GM12878 (cell line): ENCODE measurements around the gene DHDH. TPM values are rescaled to one million over a fixed set of nuclear protein-coding genes. Genes with fewer than 3 reads are reported as not detected.

Source experiments
- ATAC-seq: fragments of 200-7000 bp; cut with Tn5 transposase; 3 replicates; pipeline ENCODE4 v1.9.1; 2020; ENCODE audit warnings: mild to moderate bottlenecking, moderate library complexity
- BruUV-seq: library from RNA; stranded (reverse); fragments of 400-500 nt; replicated peaks from 2 replicates; lab custom pipeline; 2021; lab: Mats Ljungman, UMichigan
- CTCF ChIA-PET: fragments of 300-600 bp; sonication (Branson Sonifier 250); formaldehyde crosslinking; extraction: SDS; loops from one replicate; lab custom pipeline; 2021; ENCODE audit warnings: inconsistent platforms; lab: Yijun Ruan, JAX
- POLR2A ChIA-PET: fragments of 350-600 bp; formaldehyde crosslinking; extraction: SDS; loops from one replicate; lab custom pipeline; 2021; ENCODE audit warnings: inconsistent platforms; lab: Charles Lee
- RAD21 ChIA-PET: fragments of 300-600 bp; sonication (Branson Sonifier 250); formaldehyde crosslinking; loops from one replicate; lab custom pipeline; 2023; ENCODE audit warnings: antibody characterized with exemption; ENCODE audit not compliant: unreplicated experiment; lab: Charles Lee
- SMC1A ChIA-PET: fragments of 300-600 bp; sonication (Branson Sonifier 250); formaldehyde crosslinking; loops from one replicate; lab custom pipeline; 2023; ENCODE audit not compliant: unreplicated experiment, uncharacterized antibody; lab: Charles Lee
- DNase-seq: peaks from one replicate; pipeline ENCODE4 v3.0.0-alpha.2; 2011; ENCODE audit warnings: low read depth, low spot score
- FAIRE-seq: peaks from 3 replicates; lab custom pipeline; 2011; peaks lifted over from hg19 to GRCh38; lab: Jason Lieb, UNC
- H2AFZ ChIP-seq: 2 replicates; pipeline ENCODE4 v1.6.0; 2011; ENCODE audit warnings: low read depth, low read length, control low read depth; ENCODE audit not compliant: control insufficient read depth
- H3K27ac ChIP-seq: 2 replicates; pipeline ENCODE4 v1.5.1; 2011; ENCODE audit warnings: control low read depth; ENCODE audit not compliant: control insufficient read depth, insufficient read depth
- H3K27me3 ChIP-seq, 2 experiments: replicated peaks in 1 of 2; 2 replicates each; pipeline versions ENCODE4 v1.6.0 to v1.6.1; 2011; ENCODE audit warnings: low read length in 1 of 2; ENCODE audit not compliant: control insufficient read depth in 2 of 2, insufficient read depth in 2 of 2
- H3K36me3 ChIP-seq, 2 experiments: 2 replicates each; pipeline ENCODE4 v1.5.1; 2011; ENCODE audit warnings: low read length in 1 of 2; ENCODE audit not compliant: control insufficient read depth in 2 of 2, insufficient read depth in 2 of 2
- H3K4me1 ChIP-seq: 2 replicates; pipeline ENCODE4 v1.6.1; 2011; ENCODE audit warnings: mild to moderate bottlenecking, low read length, moderate library complexity, mixed read lengths; ENCODE audit not compliant: control insufficient read depth, insufficient read depth
- H3K4me2 ChIP-seq: 2 replicates; pipeline ENCODE4 v1.6.0; 2011; ENCODE audit warnings: control low read depth; ENCODE audit not compliant: control insufficient read depth, insufficient read depth
- H3K4me3 ChIP-seq: fragments of 200-600 bp; sonication (generic); 2 replicates; pipeline ENCODE4 v1.5.1; 2016
- H3K79me2 ChIP-seq: 2 replicates; pipeline ENCODE4 v1.6.0; 2011; ENCODE audit warnings: low read length; ENCODE audit not compliant: control insufficient read depth, insufficient read depth
- H3K9ac ChIP-seq: 2 replicates; pipeline ENCODE4 v1.8.0; 2011; ENCODE audit warnings: low read length, control low read depth, mixed read lengths; ENCODE audit not compliant: control insufficient read depth, insufficient read depth
- H3K9me3 ChIP-seq: replicated peaks from 3 replicates; pipeline ENCODE4 v1.5.1; 2011; ENCODE audit warnings: mild to moderate bottlenecking, low read length; ENCODE audit not compliant: control insufficient read depth, insufficient read depth
- H4K20me1 ChIP-seq: 2 replicates; pipeline ENCODE4 v1.6.0; 2011; ENCODE audit not compliant: control insufficient read depth, insufficient read depth
- FOXK2 ChIP-seq: fragments of 450-650 bp; IDR thresholded peaks from 2 replicates; pipeline ENCODE4 v1.6.1; 2017; ENCODE audit warnings: mild to moderate bottlenecking, moderate library complexity
- HCFC1 ChIP-seq: fragments of 150-350 bp; IDR thresholded peaks from 2 replicates; pipeline ENCODE4 v1.6.1; 2014; ENCODE audit warnings: low read length
- HDAC2 ChIP-seq: fragments of 200-600 bp; sonication (generic); IDR thresholded peaks from 2 replicates; pipeline ENCODE4 v1.6.1; 2017
- MTA3 ChIP-seq: IDR thresholded peaks from 2 replicates; pipeline ENCODE4 v1.6.1; 2012; ENCODE audit warnings: low read length, inconsistent platforms, borderline replicate concordance
- PRDM15 ChIP-seq: fragments of 450-650 bp; formaldehyde crosslinking; IDR thresholded peaks from 2 replicates; pipeline ENCODE4 v1.4.0; 2020; ENCODE audit warnings: mild to moderate bottlenecking, moderate library complexity
- STAT3 ChIP-seq: IDR thresholded peaks from 2 replicates; pipeline ENCODE4 v1.6.1; 2011; ENCODE audit warnings: low read depth, low read length, improper control_type of control experiment
- SUPT20H ChIP-seq: IDR thresholded peaks from 2 replicates; pipeline ENCODE4 v1.6.1; 2011; ENCODE audit warnings: low read depth, mild to moderate bottlenecking, low read length, moderate library complexity, borderline replicate concordance; ENCODE audit not compliant: control insufficient read depth
- WGBS: methylation state at CpG from one replicate; pipeline ENCODE4 v1.1.6; 2016; ENCODE audit warnings: low lambda C conversion rate; ENCODE audit not compliant: insufficient replicate concordance, insufficient coverage; ENCODE audit errors: missing lambda C conversion rate; 5-methylcytosine and 5-hydroxymethylcytosine counted together
- in situ Hi-C: fragments of 300-500 bp; cut with MboI; formaldehyde crosslinking; loops from 9 replicates; pipeline ENCODE4 v1.14.3; 2018; ENCODE audit warnings: mixed read lengths
- intact Hi-C: fragments of 100-400 bp; cut with micrococcal nuclease; formaldehyde crosslinking; loops from one replicate; pipeline ENCODE4 v1.14.2; 2022; ENCODE audit not compliant: unreplicated experiment
- polyA plus RNA-seq, 11 experiments: library from polyadenylated mRNA; depleted of rRNA in 4 of 11; unstranded in 6 of 11; stranded (reverse) in 5 of 11; fragments of >200 nt; fragmentation: Nextera tagmentation in 4 of 11; fragmentation: Illumina TruSeq in 1 of 11; extraction: Ambion mirVana in 4 of 11; extraction: Trizol in 1 of 11; gene quantifications; 1 replicate in 1 of 11; 2 replicates in 10 of 11; pipeline versions ENCODE4 v1.2.1 to v1.2.3, GENCODE V29; 2011 to 2016; ENCODE audit warnings: inconsistent platforms in 2 of 11, missing spikeins in 2 of 11, low read depth in 1 of 11
- total RNA-seq, 4 experiments: library from RNA; depleted of rRNA in 3 of 4; stranded (reverse); fragments of >200 nt in 3 of 4; fragmentation: Illumina TruSeq in 1 of 4; extraction: Trizol in 1 of 4; gene quantifications; 2 replicates each; pipeline versions ENCODE4 v1.2.1 to v1.2.3, GENCODE V29; 2013 to 2021

Gene DHDH
- total and polyA plus RNA-seq, 10 of the 15 experiments (the other 5 are each of a cell fraction or from before 2014, with no cell fraction given) = 0.13 to 0.21 (median 0.15) TPM; not detected in 7

- H3K4me2 ChIP-seq = no peak overlapping the region
- in situ Hi-C loops (no loop called here), intact Hi-C loops (no loop called here)
- BruUV-seq = no TSS peak
- H3K79me2 ChIP-seq = no peaks in the 10 kb centered on the region
- ChIA-PET CTCF (no interaction called here), POLR2A (interaction anchor here (0.6 kb wide), 1 partner anchor 1373 kb away, joined by 4 read pairs; no protein-coding TSS in a partner anchor), RAD21 (no interaction called here), SMC1A (interaction anchor here (0.6 to 1.1 kb wide), 2 partner anchors 10 to 311 kb away, joined by 3 read pairs; no protein-coding TSS in a partner anchor)
- H3K27me3 ChIP-seq = no peaks in the 10 kb centered on the region
- H3K4me1 ChIP-seq = no peaks in the 10 kb centered on the region
- peaks cover 10% of the 10 kb centered on the region; the same call in 1 of the 3 replicates for H3K9me3 ChIP-seq
- TF ChIP-seq MTA3 (no peak), SUPT20H (no peak), HDAC2 (no peak), PRDM15 (CRISPR knock-in tag) (no peak), FOXK2 (no peak), HCFC1 (no peak), STAT3 (no peak)
- FAIRE-seq = no peak
- no peak overlapping the region for H3K4me3 ChIP-seq
- no peaks in the 10 kb centered on the region for H3K36me3 ChIP-seq
- no peak for DNase-seq
- H4K20me1 ChIP-seq = no peaks in the 10 kb centered on the region
- H3K9ac ChIP-seq = no peak overlapping the region
- ATAC-seq = no peak
- WGBS = 65% methylated on average over 6 of the region's 6 CpGs
- H2AFZ ChIP-seq = no peak overlapping the region
- no peak overlapping the region for H3K27ac ChIP-seq
Observed at GRCh38 chr19:48943081-48943480, 9.6 kb downstream of the DHDH start.
